Stimulated activated naive CD8-positive, alpha-beta T cell treated with anti-CD3 and anti-CD28 coated beads, Interleukin-15, amount 100 ng/mL, for 72 hours (primary cell): Measurements from ENCODE around the gene BORCS6.
"Not testable (repeated sequence)": the region's sequence is repeated elsewhere in the genome, so short reads cannot be mapped to it uniquely, and the experiment has no call there.

Source experiments
- ATAC-seq: fragments of 150-1000 bp; cut with Tn5 transposase; 2 replicates; pipeline ENCODE4 v1.10.0; 2021; ENCODE audit warnings: mild to moderate bottlenecking, moderate library complexity
- DNase-seq, 2 donors: peaks; one replicate each; pipeline ENCODE4 v3.0.0; 2021 to 2022
- H3K27ac Mint-ChIP-seq, 2 donors: one replicate each; pipeline ENCODE4 v1.8.0; 2022; ENCODE audit warnings: mild to moderate bottlenecking in 2 of 2, mixed read lengths in 2 of 2, moderate library complexity in 2 of 2
- H3K27me3 Mint-ChIP-seq: one replicate; pipeline ENCODE4 v1.8.0; 2022; ENCODE audit warnings: mixed read lengths
- H3K4me1 Mint-ChIP-seq: one replicate; pipeline ENCODE4 v1.8.0; 2022; ENCODE audit warnings: mild to moderate bottlenecking, mixed read lengths
- H3K4me3 Mint-ChIP-seq, 2 donors: one replicate each; pipeline ENCODE4 v1.8.0; 2022; ENCODE audit warnings: mild to moderate bottlenecking in 2 of 2, mixed read lengths in 2 of 2, moderate library complexity in 1 of 2
- H3K9me3 Mint-ChIP-seq, 2 donors: one replicate each; pipeline ENCODE4 v1.8.0; 2022; ENCODE audit warnings: mixed read lengths in 2 of 2

The BORCS6 gene

GRCh38 chr17:8187517-8188262, 2.3 kb downstream of the BORCS6 start:
- Mint-ChIP-seq H3K27ac (no peak overlapping the region), H3K4me3 (no peak overlapping the region), H3K4me1 (peaks cover 6% of the 10 kb centered on the region), H3K9me3 (no peaks in the 10 kb centered on the region), H3K27me3 (no peaks in the 10 kb centered on the region)
- peak; percentile 45 for ATAC-seq
- peak; percentile 91 to 92 for DNase-seq

DNA sequence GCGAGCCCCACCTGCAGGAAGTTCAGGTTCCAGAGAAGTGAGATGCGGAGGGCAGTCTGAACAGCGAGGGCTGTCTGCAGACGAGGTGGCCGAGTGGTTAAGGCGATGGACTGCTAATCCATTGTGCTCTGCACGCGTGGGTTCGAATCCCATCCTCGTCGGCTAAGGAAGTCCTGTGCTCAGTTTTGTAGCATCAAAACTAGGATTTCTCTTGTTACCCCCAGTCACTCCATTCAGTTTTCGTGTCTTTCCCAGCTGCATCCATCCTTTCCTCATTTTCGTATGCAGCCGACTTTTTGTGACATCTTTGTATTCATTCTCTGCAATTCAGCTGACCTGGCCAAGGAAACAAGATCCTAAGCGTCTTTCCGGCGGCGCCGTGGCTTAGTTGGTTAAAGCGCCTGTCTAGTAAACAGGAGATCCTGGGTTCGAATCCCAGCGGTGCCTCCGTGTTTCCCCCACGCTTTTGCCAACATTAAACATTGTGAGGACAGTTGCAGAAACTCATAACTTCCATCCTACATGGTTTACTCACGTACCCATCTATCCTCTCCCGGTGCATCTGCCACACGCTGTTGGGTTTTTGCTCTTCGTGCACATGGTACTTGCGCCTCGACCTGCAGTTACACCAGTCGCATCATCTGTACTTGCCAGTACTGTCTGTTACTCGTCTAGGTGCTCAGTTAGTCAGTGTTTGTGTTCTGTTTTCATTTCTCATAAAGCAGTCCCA, 3.0 kb downstream of the BORCS6 start:
- Mint-ChIP-seq H3K27me3 (no peaks in the 10 kb centered on the region), H3K4me1 (peaks cover 8% of the 10 kb centered on the region), H3K4me3 (no peak overlapping the region), H3K27ac (no peak overlapping the region), H3K9me3 (no peaks in the 10 kb centered on the region)
- DNase-seq (peak; percentile 95 to 96), ATAC-seq (peak; percentile 57)

GRCh38 chr17:8186446-8186786, 3.6 kb downstream of the BORCS6 start:
- no peak overlapping the region for H3K27ac Mint-ChIP-seq
- no peak overlapping the region for H3K4me3 Mint-ChIP-seq
- no peaks in the 10 kb centered on the region for H3K9me3 Mint-ChIP-seq
- ATAC-seq (peak; percentile 9), DNase-seq (no peak)
- H3K27me3 Mint-ChIP-seq, result no peaks in the 10 kb centered on the region
- peaks cover 14% of the 10 kb centered on the region for H3K4me1 Mint-ChIP-seq

DNA sequence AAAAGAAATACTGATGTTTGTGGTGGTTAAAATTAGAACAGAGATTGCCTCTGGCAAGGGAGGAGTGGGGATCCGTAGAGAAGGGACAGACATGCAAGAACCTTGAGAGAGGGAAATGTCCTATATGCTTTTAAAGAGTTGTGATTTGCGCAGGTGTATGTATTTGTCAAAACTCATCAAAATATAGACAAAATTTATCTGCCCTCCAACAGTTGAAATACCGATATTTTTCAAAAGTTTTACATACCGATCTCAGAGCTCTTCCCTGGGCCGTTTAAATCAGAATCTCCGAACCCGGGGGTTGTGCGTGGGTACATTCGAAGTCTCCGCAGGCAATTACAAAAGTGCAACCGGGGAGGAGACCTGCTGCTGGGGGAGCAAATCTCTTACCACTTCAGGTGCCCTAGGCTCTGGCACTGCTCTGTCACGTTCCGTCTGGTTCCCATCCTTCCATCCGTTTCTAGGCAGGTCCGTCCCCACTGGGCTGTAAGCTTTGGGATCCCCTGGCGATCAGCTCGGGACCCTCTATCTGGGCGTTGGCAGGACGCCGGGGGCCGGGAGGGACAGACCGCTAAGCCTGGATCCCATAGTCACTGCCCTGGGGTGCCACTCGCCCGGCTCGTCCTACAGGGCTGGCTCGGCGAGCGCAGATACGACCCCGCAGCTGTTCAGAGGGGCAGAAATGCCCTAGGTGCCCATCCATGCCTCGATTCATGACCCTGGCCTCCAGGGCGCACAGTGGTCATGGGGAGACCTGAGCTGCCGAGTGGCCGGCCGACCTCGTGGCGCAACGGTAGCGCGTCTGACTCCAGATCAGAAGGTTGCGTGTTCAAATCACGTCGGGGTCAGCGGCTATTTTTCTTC, 4.2 kb downstream of the BORCS6 start:
- ATAC-seq (peak; percentile 10), DNase-seq (peak; percentile 91 to 94)
- Mint-ChIP-seq H3K27ac (no peak overlapping the region), H3K9me3 (no peaks in the 10 kb centered on the region), H3K4me1 (peaks cover 14% of the 10 kb centered on the region), H3K27me3 (no peaks in the 10 kb centered on the region), H3K4me3 (no peak overlapping the region)

DNA sequence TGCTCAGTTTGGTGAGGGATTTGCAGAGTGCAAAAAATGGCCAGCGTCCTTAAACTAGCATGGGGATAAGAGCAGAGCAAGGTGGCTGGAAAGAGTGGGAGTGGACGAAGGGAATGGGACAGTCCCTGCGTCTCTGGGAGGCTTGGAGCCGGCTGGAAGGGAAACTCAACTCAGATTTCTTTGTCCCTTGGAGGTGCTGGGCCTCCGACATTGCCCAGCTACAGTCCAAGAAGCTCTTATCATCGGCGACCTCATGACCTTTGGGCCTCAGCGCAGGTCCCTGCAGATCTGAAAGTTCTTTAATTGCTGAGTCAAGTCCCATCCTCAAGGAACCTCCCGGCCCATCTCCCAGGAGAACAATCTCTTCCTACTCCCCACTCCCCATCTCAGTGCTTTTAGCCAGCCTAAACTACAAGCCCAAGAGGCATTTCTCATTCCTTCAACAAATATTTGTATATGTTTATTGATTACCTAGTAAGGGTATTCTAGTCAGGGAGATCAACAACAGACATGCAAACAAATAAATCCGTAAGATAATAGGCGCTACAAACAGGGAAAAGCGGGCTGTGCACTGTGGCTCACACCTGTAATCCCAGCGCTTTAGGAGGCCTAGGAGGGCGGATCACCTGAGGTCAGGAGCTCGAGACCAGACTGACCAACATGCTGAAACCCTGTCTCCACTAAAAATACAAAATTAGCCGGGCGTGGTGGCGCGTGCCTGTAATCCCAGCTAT, 12.8 kb downstream of the BORCS6 start:
- DNase-seq, result no peak
- H3K27me3 Mint-ChIP-seq, result no peaks in the 10 kb centered on the region
- peaks cover 50% of the 10 kb centered on the region for H3K4me1 Mint-ChIP-seq
- H3K4me3 Mint-ChIP-seq, result peak overlapping the region; percentile 95 to 96
- H3K27ac Mint-ChIP-seq, result peak overlapping the region in 1 of 2 donors; percentile 95
- H3K9me3 Mint-ChIP-seq, result no peaks in the 10 kb centered on the region
- ATAC-seq, result no peak

DNA sequence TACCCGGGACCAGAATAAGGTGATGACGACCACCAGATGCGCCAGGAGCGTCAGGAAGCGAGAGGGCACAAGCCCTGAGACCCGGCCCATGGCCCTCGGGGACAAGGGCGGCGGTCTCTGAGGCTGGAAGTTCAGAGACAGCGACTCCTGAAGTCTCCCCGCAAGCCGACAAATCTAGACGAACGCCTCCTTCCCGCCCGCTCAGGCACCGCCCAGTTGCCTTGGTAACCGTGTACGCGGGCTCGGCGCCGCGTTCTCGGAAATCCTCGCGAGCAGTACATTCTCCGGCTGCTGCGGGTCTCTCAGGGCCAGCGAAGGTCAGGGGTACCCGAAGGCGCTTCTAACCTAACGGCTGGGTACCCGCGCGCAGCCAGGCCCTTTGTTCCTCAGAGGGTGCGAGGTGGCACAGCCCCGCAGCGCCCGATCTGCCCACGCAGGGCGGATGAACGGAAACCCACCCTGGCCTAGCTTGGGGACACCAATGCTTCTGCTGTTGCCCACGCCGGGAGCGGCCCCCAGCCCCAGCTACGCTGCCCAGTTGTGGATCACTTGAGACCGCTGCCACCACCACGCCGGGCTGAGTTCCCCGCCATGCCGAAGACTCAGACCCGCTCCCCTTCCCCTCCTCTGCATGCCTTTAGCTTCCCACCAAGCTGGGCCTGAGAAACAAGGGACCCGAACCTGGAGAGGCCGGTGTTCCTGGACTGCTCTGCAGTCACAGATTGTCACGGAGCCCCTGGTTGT, 13.6 kb downstream of the BORCS6 start, which contains the start of gene TMEM107:
Gene TMEM107, minus strand, starts transcription at position 184 of the 744 bp plus-strand sequence. Its CDS starts 94 bp downstream, at position 90.
- H3K27ac Mint-ChIP-seq, result peak within 1 kb of the TSS; percentile 95 to 96
- peak within 1 kb of the TSS; percentile 95 to 96 for H3K4me3 Mint-ChIP-seq
- DNase-seq, result peak; percentile 78 to 86
- H3K4me1 Mint-ChIP-seq, result peaks cover 50% of the 10 kb centered on the region
- no peaks in the 10 kb centered on the region for H3K27me3 Mint-ChIP-seq
- H3K9me3 Mint-ChIP-seq, result no peaks in the 10 kb centered on the region
- peak; percentile 69 for ATAC-seq

DNA sequence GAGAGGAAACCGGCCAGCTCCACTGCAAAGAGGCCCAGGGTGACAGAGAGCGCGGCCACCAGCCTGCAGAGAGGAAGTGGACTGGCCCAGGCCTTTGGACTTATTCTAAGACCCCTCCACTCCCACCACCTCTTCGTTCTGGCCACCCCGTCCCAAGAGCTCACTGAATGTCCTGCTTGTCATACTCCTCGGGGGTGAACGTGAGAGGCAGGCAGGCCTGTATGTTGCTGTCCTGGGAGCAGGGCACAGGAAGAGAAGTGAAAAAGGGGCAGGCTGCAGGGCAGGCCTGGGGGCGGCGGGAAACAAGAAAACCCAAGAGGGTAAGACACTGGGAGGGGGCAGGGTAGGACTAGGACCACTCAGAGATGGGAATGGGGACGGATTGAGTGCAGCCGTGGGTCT, 14.2 kb downstream of the BORCS6 start:
- Mint-ChIP-seq H3K9me3 (no peaks in the 10 kb centered on the region), H3K27me3 (no peaks in the 10 kb centered on the region), H3K4me3 (peak overlapping the region; percentile 95 to 96), H3K4me1 (peaks cover 56% of the 10 kb centered on the region), H3K27ac (peak overlapping the region; percentile 95 to 96)
- DNase-seq (no peak), ATAC-seq (peak; percentile 10)

DNA sequence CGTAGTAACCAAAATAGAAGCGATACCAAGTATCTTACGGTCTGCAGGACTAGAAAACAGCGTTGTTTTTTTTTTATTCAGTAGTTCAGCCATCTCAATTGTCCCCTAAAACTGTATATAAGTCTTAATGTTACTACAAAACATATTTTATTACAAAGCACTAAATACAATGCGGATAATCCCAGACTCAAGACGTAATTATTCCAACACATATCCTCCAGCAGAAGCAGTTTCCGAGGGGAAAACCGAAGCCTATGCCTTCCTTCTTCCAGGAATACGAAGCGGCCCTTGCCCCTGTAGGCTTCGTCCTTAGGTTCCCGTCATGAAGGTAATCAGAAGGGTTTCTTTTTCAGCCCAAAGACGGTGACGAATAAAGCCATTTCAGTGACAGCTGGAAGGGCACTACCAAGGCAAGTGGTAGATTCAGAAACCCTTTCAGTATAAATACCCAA, 16.1 kb downstream of the BORCS6 start:
- no peaks in the 10 kb centered on the region for H3K9me3 Mint-ChIP-seq
- DNase-seq, result no peak
- H3K4me3 Mint-ChIP-seq, result peak overlapping the region; percentile 91 to 95
- H3K4me1 Mint-ChIP-seq, result peaks cover 56% of the 10 kb centered on the region
- ATAC-seq, result no peak
- peak overlapping the region; percentile 100 for H3K27ac Mint-ChIP-seq
- no peaks in the 10 kb centered on the region for H3K27me3 Mint-ChIP-seq

DNA sequence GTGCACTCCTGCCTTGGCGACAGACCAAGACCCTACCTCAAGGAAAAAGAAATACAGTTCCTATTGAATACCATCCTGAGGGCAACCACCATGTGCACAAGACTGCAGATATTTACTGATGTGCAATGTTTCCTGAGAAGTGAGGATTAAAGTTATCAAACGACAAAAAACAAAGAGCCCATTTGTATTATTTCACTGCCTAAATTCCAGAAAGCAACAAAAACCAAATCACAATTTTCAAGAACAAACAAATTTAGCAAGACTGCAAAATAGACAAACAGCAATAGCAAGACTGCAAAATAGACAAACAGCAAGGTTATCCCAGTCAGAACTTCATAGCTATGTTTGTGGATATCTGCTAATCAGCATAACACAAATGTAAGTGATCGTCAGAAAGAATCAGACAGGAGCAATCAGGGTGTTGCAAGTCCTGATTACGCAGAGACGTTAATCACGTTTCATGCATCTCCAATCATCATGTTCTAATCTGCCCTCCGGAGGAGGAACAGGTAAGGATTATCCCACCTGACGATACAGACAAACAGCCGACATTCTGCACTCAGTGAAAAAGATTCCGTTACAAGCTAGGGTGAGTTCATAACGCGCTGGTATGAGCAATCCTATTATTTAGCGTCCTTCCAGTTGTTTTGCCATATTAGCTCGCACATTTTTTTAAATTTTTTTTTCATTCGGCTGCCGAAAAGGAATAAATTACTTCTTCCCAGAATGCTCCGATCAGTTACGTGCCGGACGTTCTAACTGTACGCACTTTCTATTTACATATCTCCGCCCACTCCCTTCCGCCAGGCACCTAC, 16.7 kb downstream of the BORCS6 start:
- Mint-ChIP-seq H3K27ac (peak overlapping the region; percentile 100), H3K4me3 (peak overlapping the region; percentile 91 to 95), H3K4me1 (peaks cover 56% of the 10 kb centered on the region), H3K9me3 (no peaks in the 10 kb centered on the region), H3K27me3 (no peaks in the 10 kb centered on the region)
- ATAC-seq (peak; percentile 88), DNase-seq (peak; percentile 85 to 86)

- not testable (repeated sequence) for ATAC-seq, H3K27me3 Mint-ChIP-seq, H3K4me3 Mint-ChIP-seq, DNase-seq, H3K27ac Mint-ChIP-seq, H3K9me3 Mint-ChIP-seq
- H3K4me1 Mint-ChIP-seq, result peaks cover 48% of the 10 kb centered on the region
Measured at GRCh38 chr17:8170186-8170585, 19.8 kb downstream of the BORCS6 start.

DNA sequence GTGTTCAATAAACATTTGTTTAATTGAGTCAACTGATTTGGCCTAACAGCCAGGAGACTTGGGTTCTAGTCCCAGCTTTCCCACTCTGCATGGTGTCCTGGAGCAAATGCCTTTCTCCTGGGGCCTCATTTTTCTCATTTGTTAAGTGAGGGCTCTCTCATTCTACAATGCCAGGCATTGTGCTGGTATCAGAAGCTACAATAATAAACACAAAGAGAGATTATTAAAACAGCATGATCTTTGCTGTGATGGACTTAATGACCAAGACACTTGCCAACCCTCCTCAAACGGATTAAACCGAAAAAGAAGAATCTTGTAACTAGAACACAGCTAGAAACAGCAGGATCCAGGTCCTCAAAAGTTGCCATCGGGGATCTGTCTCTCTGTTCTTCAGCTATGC, 22.5 kb downstream of the BORCS6 start:
- no peaks in the 10 kb centered on the region for H3K27me3 Mint-ChIP-seq
- H3K4me3 Mint-ChIP-seq, result no peak overlapping the region
- DNase-seq (no peak), ATAC-seq (no peak)
- H3K9me3 Mint-ChIP-seq, result no peaks in the 10 kb centered on the region
- H3K4me1 Mint-ChIP-seq, result peaks cover 52% of the 10 kb centered on the region
- no peak overlapping the region for H3K27ac Mint-ChIP-seq

- no peak for ATAC-seq
- Mint-ChIP-seq H3K4me1 (peaks cover 47% of the 10 kb centered on the region), H3K27me3 (no peaks in the 10 kb centered on the region), H3K27ac (peak overlapping the region in 1 of 2 donors; percentile 34), H3K4me3 (no peak overlapping the region), H3K9me3 (no peaks in the 10 kb centered on the region)
- no peak for DNase-seq
Measured at GRCh38 chr17:8166731-8167130, 23.2 kb downstream of the BORCS6 start.

GRCh38 chr17:8164815-8165131, 25.2 kb downstream of the BORCS6 start:
- no peaks in the 10 kb centered on the region for H3K9me3 Mint-ChIP-seq
- peak; percentile 49 for ATAC-seq
- H3K4me3 Mint-ChIP-seq, result peak overlapping the region; percentile 87 to 96
- DNase-seq, result no peak
- H3K27me3 Mint-ChIP-seq, result no peaks in the 10 kb centered on the region
- H3K4me1 Mint-ChIP-seq, result peaks cover 57% of the 10 kb centered on the region
- peak overlapping the region; percentile 94 to 99 for H3K27ac Mint-ChIP-seq
